ENCODE measurements around the gene GHRL. TPM values are rescaled to one million over a fixed set of nuclear protein-coding genes. Genes with fewer than 3 reads are reported as not detected.
"Not testable (repeated sequence)": the region's sequence is repeated elsewhere in the genome, so short reads cannot be mapped to it uniquely, and the experiment has no call there.

GHRL gene
- total and polyA plus RNA-seq, 12 donors, result 0.33 to 2.2 (median 0.97) TPM; not detected in 7

- TF ChIP-seq POLR2A (IDR thresholded peaks at IDR 0.05), result no peak
- TF ChIP-seq CTCF (IDR thresholded peaks at IDR 0.05), result no peak
- Histone ChIP-seq H3K36me3 (replicated peaks in 1 of 2) (peaks cover 0 to 13% of the 10 kb centered on the region in 2 donors), H3K4me3 (no peak overlapping the region), H3K27ac (no peak overlapping the region), H3K4me1 (replicated peaks in 1 of 2) (peaks cover 0 to 22% of the 10 kb centered on the region in 2 donors), H3K9me3 (replicated peaks in 1 of 3) (no peaks in the 10 kb centered on the region), H3K27me3 (no peaks in the 10 kb centered on the region)
- intact Hi-C loops (cut with DNase I), result no loop called here
- peak in 1 of 7 donors; percentile 14 for DNase-seq
- 87 to 91% (median 90%) methylated on average over 5 of the region's 5 CpGs for WGBS, 4 donors
Measured at GRCh38 chr3:10268930-10269329, 23.8 kb downstream of the GHRL start.

GRCh38 chr3:10268116-10268515 is 24.6 kb downstream of the GHRL start:
- TF ChIP-seq CTCF (IDR thresholded peaks at IDR 0.05) (no peak), POLR2A (IDR thresholded peaks at IDR 0.05) (no peak)
- intact Hi-C loops (cut with DNase I), result no loop called here
- H3K36me3 ChIP-seq (replicated peaks in 1 of 2), result peaks cover 0 to 13% of the 10 kb centered on the region in 2 donors
- no peaks in the 10 kb centered on the region for H3K27me3 ChIP-seq
- no peak overlapping the region for H3K4me3 ChIP-seq
- no peak for DNase-seq
- peaks cover 0 to 22% of the 10 kb centered on the region in 2 donors for H3K4me1 ChIP-seq (replicated peaks in 1 of 2)
- H3K27ac ChIP-seq, result no peak overlapping the region
- H3K9me3 ChIP-seq (replicated peaks in 1 of 3), result no peaks in the 10 kb centered on the region

- peaks cover 0 to 19% of the 10 kb centered on the region in 2 donors for H3K4me1 ChIP-seq (replicated peaks in 1 of 2)
- H3K9me3 ChIP-seq (replicated peaks in 1 of 3); H3K4me3 ChIP-seq; intact Hi-C loops (cut with DNase I); H3K27ac ChIP-seq; H3K27me3 ChIP-seq: not testable (repeated sequence)
- 83 to 88% (median 83%) methylated on average over 7 of the region's 7 CpGs for WGBS, 4 donors
- DNase-seq, result peak in 1 of 7 donors; percentile 7
- peaks cover 0 to 13% of the 10 kb centered on the region in 2 donors for H3K36me3 ChIP-seq (replicated peaks in 1 of 2)
Measured at GRCh38 chr3:10266936-10267335, 25.8 kb downstream of the GHRL start.

GRCh38 chr3:10265833-10266232 is 26.9 kb downstream of the GHRL start:
- intact Hi-C loops (cut with DNase I), result no loop called here
- no peak overlapping the region for H3K27ac ChIP-seq
- no peaks in the 10 kb centered on the region for H3K27me3 ChIP-seq
- TF ChIP-seq CTCF (IDR thresholded peaks at IDR 0.05), result no peak
- no peak for TF ChIP-seq POLR2A (IDR thresholded peaks at IDR 0.05)
- DNase-seq, result no peak
- H3K36me3 ChIP-seq (replicated peaks in 1 of 2), result peaks cover 0 to 13% of the 10 kb centered on the region in 2 donors
- H3K4me3 ChIP-seq, result no peak overlapping the region
- 95 to 97% (median 96%) methylated on average over 2 of the region's 2 CpGs for WGBS, 4 donors
- H3K9me3 ChIP-seq (replicated peaks in 1 of 3), result no peaks in the 10 kb centered on the region
- H3K4me1 ChIP-seq (replicated peaks in 1 of 2), result peaks cover 0 to 19% of the 10 kb centered on the region in 2 donors

GRCh38 chr3:10263646-10264363 is 28.9 kb downstream of the GHRL start:
- no peaks in the 10 kb centered on the region for H3K9me3 ChIP-seq (replicated peaks in 1 of 3)
- no peak overlapping the region for H3K4me3 ChIP-seq
- peaks cover 0 to 19% of the 10 kb centered on the region in 2 donors for H3K4me1 ChIP-seq (replicated peaks in 1 of 2)
- intact Hi-C loops (cut with DNase I), result no loop called here
- DNase-seq, result peak in 6 of 7 donors; percentile 48 to 80 (median 58)
- no peaks in the 10 kb centered on the region for H3K27me3 ChIP-seq
- peak; percentile 36 to 61 (median 45) for TF ChIP-seq CTCF (IDR thresholded peaks at IDR 0.05)
- no peak for TF ChIP-seq POLR2A (IDR thresholded peaks at IDR 0.05)
- H3K27ac ChIP-seq, result peak overlapping the region in 2 of 5 donors; percentile 1 to 43
- H3K36me3 ChIP-seq (replicated peaks in 1 of 2), result peaks cover 0 to 13% of the 10 kb centered on the region in 2 donors
- WGBS, 4 donors, result 33 to 47% (median 43%) methylated on average over 12 of the region's 12 CpGs

Data from adrenal gland (tissue), 12 donors.